Measurements from ENCODE around the gene ZBTB18.
"Not testable (repeated sequence)": the region's sequence is repeated elsewhere in the genome, so short reads cannot be mapped to it uniquely, and the experiment has no call there.

DNA sequence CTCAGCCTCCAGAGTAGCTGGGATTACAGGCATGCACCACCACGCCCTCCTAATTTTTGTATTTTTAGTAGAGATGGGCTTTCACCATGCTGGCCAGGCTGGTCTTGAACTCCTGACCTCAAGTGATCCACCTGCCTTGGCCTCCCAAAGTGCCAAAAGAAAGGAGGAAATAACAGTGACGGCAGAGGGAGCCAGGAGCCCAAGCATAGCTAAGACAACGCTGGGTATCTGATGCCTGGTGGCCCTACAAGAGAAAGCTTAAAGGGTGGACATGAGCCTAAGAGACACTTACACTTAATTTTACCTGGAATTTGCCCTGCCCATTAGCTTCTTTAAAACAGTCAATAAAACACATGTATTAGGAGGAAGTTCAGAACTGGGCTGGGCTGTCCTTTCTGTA, 36.2 kb upstream of the ZBTB18 start:
- TF ChIP-seq CTCF (IDR thresholded peaks at IDR 0.05; ENCODE audit: poor library complexity, severe bottlenecking); TAF1 (IDR thresholded peaks at IDR 0.05; ENCODE audit: low read depth); SMC3 (conservative IDR thresholded peaks at IDR 0.05; ENCODE audit: poor library complexity); EZH2 (IDR thresholded peaks at IDR 0.05; ENCODE audit: borderline replicate concordance, insufficient read depth, low read length, poor library complexity, severe bottlenecking); EP300 (conservative IDR thresholded peaks at IDR 0.05; ENCODE audit: poor library complexity, severe bottlenecking): not testable (repeated sequence)
